Skin epidermis (tissue), 12 donors: ENCODE measurements around the gene UBL7.

Experiments used
- H3K27ac ChIP-seq, 21 experiments: fragments of 200-600 bp; sonication (generic) in 11 of 21; one replicate each; pipeline ENCODE4 v1.5.0; 2020; ENCODE audit warnings: mild to moderate bottlenecking in 3 of 21, inconsistent platforms in 2 of 21, moderate library complexity in 2 of 21
- H3K4me3 ChIP-seq, 7 experiments: fragments of 200-600 bp; sonication (generic) in 2 of 7; one replicate each; pipeline ENCODE4 v1.5.0; 2020; ENCODE audit warnings: inconsistent platforms in 2 of 7, mild to moderate bottlenecking in 2 of 7, moderate library complexity in 1 of 7

The UBL7 gene

GRCh38 chr15:74414603-74415338 lies 46.2 kb downstream of the UBL7 start:
- Histone ChIP-seq H3K4me3 (no peak overlapping the region), H3K27ac (no peak overlapping the region)

- no peak overlapping the region for H3K27ac ChIP-seq
- H3K4me3 ChIP-seq: no peak overlapping the region
Observed at GRCh38 chr15:74414081-74414580, 46.8 kb downstream of the UBL7 start.

GRCh38 chr15:74413350-74414080 lies 47.4 kb downstream of the UBL7 start:
- Histone ChIP-seq H3K4me3 (no peak overlapping the region), H3K27ac (no peak overlapping the region)

- H3K27ac ChIP-seq: peak overlapping the region in 1 of 21 experiments; percentile 14
Observed at GRCh38 chr15:74412159-74412558, 48.8 kb downstream of the UBL7 start.

GRCh38 chr15:74411686-74412085 lies 49.3 kb downstream of the UBL7 start:
- peak overlapping the region in 1 of 21 experiments; percentile 14 for H3K27ac ChIP-seq
- no peak overlapping the region for H3K4me3 ChIP-seq

More at GRCh38 chr15:74412159-74412558, 48.8 kb downstream of the UBL7 start:
- H3K4me3 ChIP-seq: no peak overlapping the region

- Histone ChIP-seq H3K27ac (no peak overlapping the region), H3K4me3 (no peak overlapping the region)
Observed at GRCh38 chr15:74410502-74410901, 50.5 kb downstream of the UBL7 start.

- no peak overlapping the region for H3K27ac ChIP-seq
Observed at GRCh38 chr15:74409225-74409624, 51.7 kb downstream of the UBL7 start.

GRCh38 chr15:74408815-74409214 lies 52.1 kb downstream of the UBL7 start:
- Histone ChIP-seq H3K27ac (no peak overlapping the region), H3K4me3 (no peak overlapping the region)

More at GRCh38 chr15:74409225-74409624, 51.7 kb downstream of the UBL7 start:
- no peak overlapping the region for H3K4me3 ChIP-seq

GRCh38 chr15:74408385-74408784 lies 52.6 kb downstream of the UBL7 start:
- Histone ChIP-seq H3K4me3 (no peak overlapping the region), H3K27ac (no peak overlapping the region)

- Histone ChIP-seq H3K27ac (peak overlapping the region in 2 of 21 experiments; percentile 2 to 45), H3K4me3 (no peak overlapping the region)
Observed at GRCh38 chr15:74406992-74407705, 53.8 kb downstream of the UBL7 start.

GRCh38 chr15:74406517-74406916 lies 54.4 kb downstream of the UBL7 start:
- Histone ChIP-seq H3K4me3 (no peak overlapping the region), H3K27ac (peak overlapping the region in 2 of 21 experiments; percentile 2 to 45)

GRCh38 chr15:74405823-74406222 lies 55.1 kb downstream of the UBL7 start:
- Histone ChIP-seq H3K4me3 (no peak overlapping the region), H3K27ac (no peak overlapping the region)

GRCh38 chr15:74403991-74404563 lies 56.9 kb downstream of the UBL7 start:
- peak overlapping the region in 6 of 21 experiments; percentile 21 to 84 (median 76) for H3K27ac ChIP-seq
- no peak overlapping the region for H3K4me3 ChIP-seq

- Histone ChIP-seq H3K4me3 (no peak overlapping the region), H3K27ac (peak overlapping the region in 8 of 21 experiments; percentile 21 to 84 (median 68))
Observed at GRCh38 chr15:74403588-74403919, 57.4 kb downstream of the UBL7 start.

GRCh38 chr15:74402873-74403587 lies 57.9 kb downstream of the UBL7 start:
- H3K4me3 ChIP-seq: no peak overlapping the region
- peak overlapping the region in 11 of 21 experiments; percentile 8 to 84 (median 45) for H3K27ac ChIP-seq

- peak overlapping the region in 12 of 21 experiments; percentile 8 to 84 (median 34) for H3K27ac ChIP-seq
Observed at GRCh38 chr15:74402337-74402841, 58.6 kb downstream of the UBL7 start.

GRCh38 chr15:74400915-74401757 lies 59.8 kb downstream of the UBL7 start:
- Histone ChIP-seq H3K27ac (peak overlapping the region in 6 of 21 experiments; percentile 19 to 84 (median 41)), H3K4me3 (no peak overlapping the region)

More at GRCh38 chr15:74402337-74402841, 58.6 kb downstream of the UBL7 start:
- H3K4me3 ChIP-seq: no peak overlapping the region

- H3K4me3 ChIP-seq: no peak overlapping the region
- H3K27ac ChIP-seq: peak overlapping the region in 7 of 21 experiments; percentile 10 to 84 (median 51)
Observed at GRCh38 chr15:74400313-74400860, 60.6 kb downstream of the UBL7 start.
